ENCODE results near the gene PARP14. TPM values are rescaled to one million over a fixed set of nuclear protein-coding genes. Genes with fewer than 3 reads are reported as not detected.
A peak's percentile ranks its signal among the peaks of the same experiment; 100 is the strongest.
"Not testable (repeated sequence)": the region's sequence is repeated elsewhere in the genome, so short reads cannot be mapped to it uniquely, and the experiment has no call there.

PARP14 gene
- 7.8 TPM for polyA plus RNA-seq (ENCODE audit: insufficient read length)

GRCh38 chr3:122680475-122681283, at the start of gene PARP14:
Gene PARP14, plus strand, starts transcription at chr3:122680839. Its CDS starts 45 bp downstream, at chr3:122680884.
- DNase-seq (ENCODE audit: low read depth): peak; percentile 43

GRCh38 chr3:122635789-122636188, 44.9 kb upstream of the PARP14 start:
- no peak for DNase-seq (ENCODE audit: low read depth)

- DNase-seq (ENCODE audit: low read depth): no peak
Measured at GRCh38 chr3:122636697-122637096, 43.9 kb upstream of the PARP14 start.

- no peak for DNase-seq (ENCODE audit: low read depth)
Measured at GRCh38 chr3:122640437-122640999, 40.1 kb upstream of the PARP14 start.

GRCh38 chr3:122642935-122643334, 37.7 kb upstream of the PARP14 start:
- DNase-seq (ENCODE audit: low read depth): no peak

GRCh38 chr3:122646146-122646988, 34.3 kb upstream of the PARP14 start:
- DNase-seq (ENCODE audit: low read depth): no peak

GRCh38 chr3:122651233-122651907, 29.3 kb upstream of the PARP14 start:
- DNase-seq (ENCODE audit: low read depth): not testable (repeated sequence)

- DNase-seq (ENCODE audit: low read depth): not testable (repeated sequence)
Measured at GRCh38 chr3:122651962-122652361, 28.7 kb upstream of the PARP14 start.

GRCh38 chr3:122658336-122658735, 22.3 kb upstream of the PARP14 start:
- not testable (repeated sequence) for DNase-seq (ENCODE audit: low read depth)

GRCh38 chr3:122660297-122660974, 20.2 kb upstream of the PARP14 start:
- no peak for DNase-seq (ENCODE audit: low read depth)

GRCh38 chr3:122661633-122662032, 19.0 kb upstream of the PARP14 start:
- no peak for DNase-seq (ENCODE audit: low read depth)

- no peak for DNase-seq (ENCODE audit: low read depth)
Measured at GRCh38 chr3:122662505-122662904, 18.1 kb upstream of the PARP14 start.

GRCh38 chr3:122665226-122665786, 15.3 kb upstream of the PARP14 start:
- no peak for DNase-seq (ENCODE audit: low read depth)

GRCh38 chr3:122665881-122666280, 14.8 kb upstream of the PARP14 start:
- DNase-seq (ENCODE audit: low read depth): no peak

GRCh38 chr3:122668930-122669730, 11.5 kb upstream of the PARP14 start:
- no peak for DNase-seq (ENCODE audit: low read depth)

- no peak for DNase-seq (ENCODE audit: low read depth)
Measured at GRCh38 chr3:122671553-122671952, 9.1 kb upstream of the PARP14 start.

- no peak for DNase-seq (ENCODE audit: low read depth)
Measured at GRCh38 chr3:122674339-122674738, 6.3 kb upstream of the PARP14 start.

- no peak for DNase-seq (ENCODE audit: low read depth)
Measured at GRCh38 chr3:122676759-122677158, 3.9 kb upstream of the PARP14 start.

GRCh38 chr3:122677216-122677615, 3.4 kb upstream of the PARP14 start:
- no peak for DNase-seq (ENCODE audit: low read depth)

- no peak for DNase-seq (ENCODE audit: low read depth)
Measured at GRCh38 chr3:122678506-122678905, 2.1 kb upstream of the PARP14 start.

Measured in forelimb muscle (tissue), 1 donor.